SK-N-SH treated with all-trans-retinoic acid at 6 μM for 48 hours (cell line): ENCODE data around the gene EPS8L1.

Source experiments
- ATAC-seq: fragments of 200-7000 bp; cut with Tn5 transposase; 3 replicates; pipeline ENCODE4 v1.9.1; 2020; ENCODE audit warnings: mild to moderate bottlenecking, moderate library complexity
- ARNTL ChIP-seq: fragments of 450-650 bp; formaldehyde crosslinking; IDR thresholded peaks from 2 replicates; pipeline ENCODE4 v1.5.0; 2020; ENCODE audit warnings: low read depth, mild to moderate bottlenecking, moderate library complexity, borderline replicate concordance
- BACH2 ChIP-seq: fragments of 250-450 bp; sonication (Bioruptor Pico); IDR thresholded peaks from 2 replicates; pipeline ENCODE4 v1.9.0; 2021; ENCODE audit warnings: mild to moderate bottlenecking, borderline replicate concordance
- CREB5 ChIP-seq: fragments of 250-450 bp; sonication (Bioruptor Pico); IDR thresholded peaks from 2 replicates; pipeline ENCODE4 v1.5.1; 2020; ENCODE audit warnings: low read depth, mild to moderate bottlenecking, moderate library complexity
- CSDC2 ChIP-seq: fragments of 250-450 bp; sonication (Bioruptor Pico); IDR thresholded peaks from 2 replicates; pipeline ENCODE4 v1.5.0; 2020; ENCODE audit warnings: mild to moderate bottlenecking, moderate library complexity
- CSRNP3 ChIP-seq: fragments of 250-450 bp; sonication (Bioruptor Pico); IDR thresholded peaks from 2 replicates; pipeline ENCODE4 v1.5.1; 2021; ENCODE audit warnings: mild to moderate bottlenecking, moderate library complexity
- ESRRG ChIP-seq: fragments of 250-450 bp; sonication (Bioruptor Pico); IDR thresholded peaks from 2 replicates; pipeline ENCODE4 v1.6.1; 2021; ENCODE audit warnings: mild to moderate bottlenecking
- ISL1 ChIP-seq: fragments of 250-450 bp; sonication (Bioruptor Pico); IDR thresholded peaks from 2 replicates; pipeline ENCODE4 v2.1.2; 2022; ENCODE audit warnings: mild to moderate bottlenecking, moderate library complexity
- OSR1 ChIP-seq: fragments of 250-450 bp; sonication (Bioruptor Pico); IDR thresholded peaks from 2 replicates; pipeline ENCODE4 v1.8.0; 2022; ENCODE audit warnings: moderate library complexity, mild to moderate bottlenecking, inconsistent platforms
- PATZ1 ChIP-seq: fragments of 250-450 bp; sonication (Bioruptor Pico); IDR thresholded peaks from 2 replicates; pipeline ENCODE4 v1.8.0; 2020; ENCODE audit warnings: mild to moderate bottlenecking, moderate library complexity, borderline replicate concordance
- POU6F1 ChIP-seq: fragments of 250-450 bp; sonication (Bioruptor Pico); IDR thresholded peaks from 2 replicates; pipeline ENCODE4 v1.8.0; 2021; ENCODE audit warnings: low read depth, mild to moderate bottlenecking, moderate library complexity, borderline replicate concordance
- PPARA ChIP-seq: fragments of 250-450 bp; sonication (Bioruptor Pico); IDR thresholded peaks from 2 replicates; pipeline ENCODE4 v1.5.0; 2020; ENCODE audit warnings: mild to moderate bottlenecking, borderline replicate concordance
- RARB ChIP-seq: fragments of 250-450 bp; sonication (Bioruptor Pico); IDR thresholded peaks from 2 replicates; pipeline ENCODE4 v1.8.0; 2021; ENCODE audit warnings: mild to moderate bottlenecking, moderate library complexity
- SNAI2 ChIP-seq: fragments of 250-450 bp; sonication (Bioruptor Pico); IDR thresholded peaks from 2 replicates; pipeline ENCODE4 v1.5.0; 2020; ENCODE audit warnings: mild to moderate bottlenecking, moderate library complexity
- TCF4 ChIP-seq: fragments of 250-450 bp; sonication (Bioruptor Pico); IDR thresholded peaks from 2 replicates; pipeline ENCODE4 v1.8.0; 2021; ENCODE audit warnings: mild to moderate bottlenecking, moderate library complexity, borderline replicate concordance
- TOX ChIP-seq: fragments of 250-450 bp; sonication (Bioruptor Pico); IDR thresholded peaks from 2 replicates; pipeline ENCODE4 v1.8.0; 2021; ENCODE audit warnings: mild to moderate bottlenecking, moderate library complexity, borderline replicate concordance
- ZC3H10 ChIP-seq: fragments of 250-450 bp; sonication (Bioruptor Pico); IDR thresholded peaks from 2 replicates; pipeline ENCODE4 v1.5.1; 2021; ENCODE audit warnings: mild to moderate bottlenecking, moderate library complexity
- ZFP30 ChIP-seq: fragments of 450-650 bp; formaldehyde crosslinking; IDR thresholded peaks from 2 replicates; pipeline ENCODE4 v1.5.0; 2022; ENCODE audit warnings: mild to moderate bottlenecking, moderate library complexity
- ZNF565 ChIP-seq: fragments of 450-650 bp; formaldehyde crosslinking; conservative IDR thresholded peaks from 2 replicates; pipeline ENCODE4 v1.5.0; 2020; ENCODE audit warnings: low read depth, mild to moderate bottlenecking, moderate library complexity
- ZNF70 ChIP-seq: fragments of 450-650 bp; formaldehyde crosslinking; IDR thresholded peaks from 2 replicates; pipeline ENCODE4 v1.5.0; 2020; ENCODE audit warnings: mild to moderate bottlenecking, moderate library complexity
- ZNF8 ChIP-seq: fragments of 450-650 bp; formaldehyde crosslinking; IDR thresholded peaks from 2 replicates; pipeline ENCODE4 v1.5.0; 2020; ENCODE audit warnings: mild to moderate bottlenecking, moderate library complexity

Gene EPS8L1

GRCh38 chr19:55097864-55098715, 22.4 kb downstream of the EPS8L1 start:
- TF ChIP-seq RARB (no peak), ARNTL (CRISPR knock-in tag) (no peak), TCF4 (CRISPR knock-in tag) (no peak), ESRRG (CRISPR knock-in tag) (no peak), SNAI2 (CRISPR knock-in tag) (no peak), PPARA (CRISPR knock-in tag) (no peak), ZNF8 (CRISPR knock-in tag) (no peak), TOX (no peak)
- ATAC-seq: no peak

GRCh38 chr19:55098716-55099556, 23.3 kb downstream of the EPS8L1 start:
- ATAC-seq: no peak
- TF ChIP-seq CSDC2 (CRISPR knock-in tag) (no peak), BACH2 (CRISPR knock-in tag) (no peak), ZNF8 (CRISPR knock-in tag) (no peak), ZNF70 (CRISPR knock-in tag) (no peak), TOX (no peak), TCF4 (CRISPR knock-in tag) (no peak)

GRCh38 chr19:55099557-55100506, 24.2 kb downstream of the EPS8L1 start:
- 0 out of 3 replicates have a peak, but pooled peaks have one; percentile 19 for ATAC-seq
- no peak for TF ChIP-seq POU6F1 (CRISPR knock-in tag)
- no peak for TF ChIP-seq TOX
- TF ChIP-seq OSR1: no peak
- TF ChIP-seq ZNF8 (CRISPR knock-in tag): no peak
- no peak for TF ChIP-seq ESRRG (CRISPR knock-in tag)
- TF ChIP-seq RARB: no peak
- TF ChIP-seq CSRNP3 (CRISPR knock-in tag): no peak
- TF ChIP-seq CREB5 (CRISPR knock-in tag): no peak
- TF ChIP-seq ZNF565 (CRISPR knock-in tag): no peak
- TF ChIP-seq BACH2 (CRISPR knock-in tag): no peak
- TF ChIP-seq ZC3H10 (CRISPR knock-in tag): no peak
- TF ChIP-seq TCF4 (CRISPR knock-in tag): no peak
- no peak for TF ChIP-seq ZFP30 (CRISPR knock-in tag)
- no peak for TF ChIP-seq ZNF70 (CRISPR knock-in tag)
- no peak for TF ChIP-seq ISL1 (CRISPR knock-in tag)
- TF ChIP-seq PPARA (CRISPR knock-in tag): no peak
- no peak for TF ChIP-seq CSDC2 (CRISPR knock-in tag)
- TF ChIP-seq PATZ1 (CRISPR knock-in tag): no peak
- no peak for TF ChIP-seq ARNTL (CRISPR knock-in tag)
- TF ChIP-seq, all 23 proteins: peak for 0
